HG02610 (cell line): ENCODE data around the gene SOAT2.

Source experiments
- ATAC-seq: cut with Tn5 transposase; IDR thresholded peaks from one replicate; pipeline ENCODE4 v1.9.1; 2021; ENCODE audit warnings: mild to moderate bottlenecking, moderate library complexity; ENCODE audit not compliant: unreplicated experiment

The SOAT2 gene

DNA sequence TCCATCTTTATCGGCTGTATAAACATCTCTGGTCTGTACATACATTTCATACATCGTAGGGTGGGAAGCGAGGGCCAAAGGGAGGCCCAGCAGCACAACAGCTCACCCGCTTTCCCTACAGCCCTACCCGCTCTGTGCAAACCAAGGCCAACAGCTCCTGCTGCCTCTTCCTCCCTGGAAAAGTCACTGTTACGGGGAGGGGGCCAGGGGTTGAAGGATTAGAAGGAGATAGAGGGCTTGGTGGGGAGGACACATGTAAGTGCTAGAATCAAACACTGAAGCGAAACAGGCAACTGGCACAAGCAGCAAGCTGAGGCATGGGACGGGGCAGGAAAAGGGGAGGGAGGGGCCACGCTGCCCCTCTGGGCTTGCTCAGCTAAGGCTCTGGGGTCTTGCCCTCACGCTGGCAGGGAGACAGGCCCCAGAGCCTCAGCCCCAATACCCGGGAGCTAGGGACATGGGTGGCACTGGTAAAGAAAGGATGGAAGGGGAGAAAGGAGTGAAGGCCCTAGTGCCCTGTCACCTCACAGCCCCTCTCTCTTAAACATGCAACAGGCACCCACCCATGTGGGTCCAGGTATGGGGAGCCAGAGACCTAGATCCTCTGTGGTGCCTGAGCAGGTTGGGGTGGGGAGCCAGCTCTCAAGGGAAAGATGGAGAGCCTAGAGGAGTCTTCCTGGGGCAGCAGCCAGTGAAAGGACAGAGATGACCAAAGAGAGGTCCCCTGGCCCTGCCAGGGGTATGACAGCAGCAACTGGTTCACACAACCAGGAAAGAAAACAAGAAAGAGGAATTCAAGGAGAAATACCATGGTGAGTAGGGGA lies 38.5 kb upstream of the SOAT2 start:
- no peak for ATAC-seq

- no peak for ATAC-seq
Measured at GRCh38 chr12:53065470-53065869, 37.8 kb upstream of the SOAT2 start.

GRCh38 chr12:53065975-53066931 lies 37.0 kb upstream of the SOAT2 start:
- ATAC-seq = no peak

- no peak for ATAC-seq
Measured at GRCh38 chr12:53067074-53067992, 36.0 kb upstream of the SOAT2 start.

- no peak for ATAC-seq
Measured at GRCh38 chr12:53067993-53068770, 35.1 kb upstream of the SOAT2 start.

DNA sequence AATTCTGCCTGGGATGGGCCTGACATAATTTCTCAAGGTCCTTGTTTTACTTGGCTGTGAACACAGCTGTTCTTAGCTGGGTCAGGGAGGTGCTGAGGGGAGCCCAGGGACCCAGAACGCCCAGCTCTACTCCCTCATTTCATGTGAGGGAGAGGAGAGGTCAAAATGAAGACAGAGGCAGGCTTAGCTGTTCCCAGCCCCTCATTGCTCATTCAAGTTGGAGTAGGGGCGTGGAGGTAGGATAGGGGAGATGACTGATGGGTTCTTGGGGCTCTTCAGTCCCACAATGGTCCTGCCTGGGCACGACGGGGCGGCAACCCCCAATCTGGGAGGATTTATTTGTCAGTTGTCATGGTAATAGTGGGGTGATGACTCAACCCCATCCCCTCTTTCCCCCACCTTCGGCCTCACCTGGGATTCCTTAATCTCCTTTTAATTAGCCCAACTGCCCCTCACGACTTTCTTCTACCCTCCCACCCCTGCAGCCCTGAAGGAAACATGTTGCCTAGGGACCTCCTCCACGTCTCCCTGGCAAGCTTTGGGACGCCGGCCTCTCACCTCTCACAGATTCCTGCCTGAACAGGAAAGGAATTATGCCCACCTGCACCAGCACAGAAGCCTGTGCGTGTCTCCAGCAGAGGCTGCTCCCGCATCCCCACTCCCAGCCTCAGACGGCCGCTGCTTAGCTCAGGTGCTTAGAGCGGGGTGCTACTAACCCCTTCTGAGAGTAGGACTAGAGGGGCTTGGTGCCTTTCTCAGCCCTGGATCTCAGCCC lies 34.3 kb upstream of the SOAT2 start:
- ATAC-seq = no peak

- no peak for ATAC-seq
Measured at GRCh38 chr12:53069621-53070410, 33.5 kb upstream of the SOAT2 start.

GRCh38 chr12:53070877-53071492 lies 32.3 kb upstream of the SOAT2 start:
- ATAC-seq = no peak

DNA sequence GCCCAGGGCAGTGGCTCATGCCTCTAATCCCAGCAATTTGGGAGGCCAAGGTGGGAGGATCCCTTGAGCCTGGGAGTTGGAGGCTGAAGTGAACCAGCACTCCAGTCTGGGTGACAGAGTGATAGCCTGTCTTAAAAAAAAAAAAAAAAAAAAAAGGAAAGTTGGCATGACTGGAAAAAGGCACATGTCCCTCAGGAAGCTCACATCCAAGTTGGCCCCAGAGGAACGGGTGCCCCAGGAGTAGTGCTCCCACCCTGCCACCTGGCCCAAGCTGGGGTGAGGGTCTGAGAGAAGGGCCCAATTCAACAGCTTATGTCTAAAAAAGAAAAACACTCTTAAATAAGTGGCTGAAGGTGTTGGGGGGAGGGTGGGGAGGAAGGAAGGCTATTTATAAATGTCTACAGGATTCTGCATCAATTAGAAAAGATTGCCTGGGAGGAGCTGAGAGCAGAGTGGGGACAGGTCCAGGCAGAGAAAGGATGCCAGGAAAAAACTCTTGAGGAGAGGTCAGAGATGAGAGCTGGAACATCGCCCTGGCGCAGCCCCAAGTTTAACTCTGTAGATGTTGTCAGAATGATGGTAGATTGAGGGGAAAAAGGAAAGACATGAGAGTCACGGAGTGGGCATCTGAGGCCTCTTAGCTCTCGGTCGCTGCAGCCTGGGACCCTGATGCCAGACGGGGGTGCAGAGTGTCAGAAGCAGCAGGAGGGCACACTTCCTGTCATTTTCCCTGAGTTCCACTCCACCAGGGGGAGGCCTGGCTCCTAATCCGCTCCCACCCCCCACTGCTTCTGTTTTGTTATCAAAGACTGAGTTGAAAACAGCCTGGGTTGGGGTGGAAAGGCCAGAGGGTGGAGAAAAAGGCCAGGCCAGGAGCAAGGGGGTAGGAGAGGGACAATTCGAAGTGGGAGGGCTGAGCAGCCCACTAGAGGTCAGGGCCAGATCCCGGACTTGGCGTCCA lies 31.4 kb upstream of the SOAT2 start:
- ATAC-seq = no peak

GRCh38 chr12:53073881-53074280 lies 29.4 kb upstream of the SOAT2 start:
- ATAC-seq = no peak

DNA sequence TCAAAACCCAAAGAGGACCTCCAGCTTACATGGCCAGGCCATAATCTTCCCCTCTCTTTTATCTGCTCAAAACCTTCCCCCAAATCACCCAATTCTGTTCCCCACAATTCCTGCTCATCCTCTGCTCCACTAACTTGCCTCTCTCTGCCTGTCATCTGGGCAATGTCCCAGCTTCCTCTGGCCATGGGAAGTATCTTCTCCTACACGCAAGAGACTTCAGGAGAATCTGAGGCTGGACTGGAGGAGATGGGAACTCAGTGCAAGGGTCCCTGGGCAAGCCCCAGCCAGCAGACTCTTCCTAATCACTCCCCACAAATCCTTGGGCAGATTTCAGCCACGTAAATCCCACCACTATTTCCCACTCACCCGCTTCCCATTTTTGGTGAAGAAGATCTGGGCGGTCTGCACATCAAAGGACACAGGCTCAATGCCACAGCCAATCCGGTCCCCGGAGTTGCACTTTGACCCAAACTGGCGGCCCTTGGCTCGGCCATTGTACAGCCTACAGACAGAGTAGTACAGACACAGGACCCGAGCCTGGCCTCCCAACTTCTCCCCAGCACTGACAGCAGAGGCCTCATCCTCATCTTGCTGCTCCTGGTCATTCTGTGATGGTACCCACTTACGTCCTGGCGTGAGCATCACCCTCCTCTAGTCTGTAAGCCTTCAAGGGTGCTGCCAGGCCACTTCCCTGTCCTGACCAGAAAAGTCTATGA lies 28.8 kb upstream of the SOAT2 start:
- ATAC-seq = no peak

DNA sequence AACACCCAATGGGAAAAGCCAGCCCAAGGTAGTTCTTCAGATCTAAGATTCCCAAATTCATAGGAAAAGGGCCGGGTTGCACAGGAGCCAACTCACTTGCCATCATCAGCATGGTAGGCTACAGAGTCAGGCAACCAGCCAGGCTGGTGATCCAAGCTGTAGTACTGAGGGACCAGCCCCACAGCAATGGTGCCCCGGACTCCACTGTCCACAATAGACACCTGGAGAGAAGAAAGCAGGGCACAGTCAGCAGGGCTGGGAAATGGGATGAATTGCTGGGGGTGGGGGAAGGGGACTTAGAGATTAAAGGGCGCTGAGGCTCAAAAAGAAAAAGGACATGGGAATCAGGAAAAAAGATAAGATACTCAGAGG lies 28.3 kb upstream of the SOAT2 start:
- ATAC-seq = no peak

DNA sequence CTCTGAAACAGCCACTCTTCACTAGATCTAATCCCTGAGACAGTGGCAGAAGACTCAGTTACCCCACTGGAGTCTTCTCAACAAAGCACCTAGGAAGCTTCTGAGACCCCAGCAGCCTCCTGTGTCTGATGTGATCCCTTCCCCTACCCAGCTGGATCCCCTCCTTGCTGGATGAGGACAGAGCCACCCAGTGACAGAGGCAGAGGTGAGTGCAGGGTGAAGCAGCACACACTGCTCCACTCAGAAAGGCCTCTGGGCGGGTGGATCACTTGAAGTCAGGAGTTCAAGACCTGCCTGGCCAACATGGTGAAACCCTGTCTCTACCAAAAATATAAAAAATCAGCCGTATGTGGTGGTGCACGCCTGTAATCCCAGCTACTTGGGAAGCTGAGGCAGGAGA lies 26.8 kb upstream of the SOAT2 start:
- no peak for ATAC-seq

DNA sequence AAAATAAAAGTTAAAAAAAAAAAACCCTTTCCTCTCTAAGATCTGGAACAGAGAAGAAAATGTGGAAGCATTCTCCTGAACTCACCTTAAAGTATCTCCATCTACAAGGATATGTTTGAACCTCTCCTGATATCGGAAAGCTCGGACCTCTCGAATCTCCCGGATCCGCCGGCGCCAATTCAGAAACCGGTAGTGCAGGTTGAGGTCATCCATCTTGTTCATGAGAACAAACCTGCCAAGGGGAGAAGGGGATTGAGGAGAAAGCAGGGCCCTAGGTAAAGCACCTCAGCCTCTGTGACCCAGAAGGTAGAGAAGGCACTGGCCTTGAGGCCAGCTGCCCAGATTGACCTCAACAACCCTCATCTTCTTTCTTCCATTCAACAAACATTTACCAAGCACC lies 26.3 kb upstream of the SOAT2 start:
- ATAC-seq = no peak

- ATAC-seq = peak; percentile 1
Measured at GRCh38 chr12:53078425-53079225, 24.7 kb upstream of the SOAT2 start.
